ENCODE results near the gene CCDC149.

GRCh38 chr4:24894243-24894642, 18.6 kb downstream of the CCDC149 start:
- TF ChIP-seq EZH2 (IDR thresholded peaks at IDR 0.05; ENCODE audit: borderline replicate concordance, low read length), result no peak
- TF ChIP-seq CTCF (conservative IDR thresholded peaks at IDR 0.05 in 1 of 2, IDR thresholded peaks at IDR 0.05 in 1 of 2; ENCODE audit: extremely low read depth in 1 of 2, insufficient read depth in 1 of 2, low read depth in 1 of 2, low read length in 2 of 2), result no peak

Data from mammary epithelial cell (primary cell).